Neural progenitor cell (in vitro differentiated cells): Measurements from ENCODE around the gene GRAMD4. TPM values are rescaled to one million over a fixed set of nuclear protein-coding genes. Genes with fewer than 3 reads are reported as not detected.

ENCODE experiments used
- DNase-seq: peaks from one replicate; pipeline ENCODE4 v3.0.0-alpha.2; 2016; ENCODE audit warnings: low spot score
- H2AFZ ChIP-seq: fragments of 200-600 bp; sonication (generic); replicated peaks from 2 replicates; pipeline ENCODE4 v1.6.1; 2016; ENCODE audit warnings: antibody characterized with exemption
- H3F3A ChIP-seq: fragments of 200-600 bp; sonication (generic); 2 replicates; pipeline ENCODE4 v1.6.1; 2016; ENCODE audit warnings: antibody characterized with exemption, low read depth
- H3K27ac ChIP-seq: fragments of 200-600 bp; sonication (generic); 2 replicates; pipeline ENCODE4 v1.5.1; 2016; ENCODE audit warnings: mild to moderate bottlenecking
- H3K27me3 ChIP-seq: fragments of 200-600 bp; sonication (generic); 2 replicates; pipeline ENCODE4 v1.6.1; 2016; ENCODE audit warnings: mild to moderate bottlenecking, moderate library complexity
- H3K36me3 ChIP-seq: fragments of 200-600 bp; sonication (generic); 2 replicates; pipeline ENCODE4 v1.5.1; 2016
- H3K4me1 ChIP-seq: fragments of 200-600 bp; sonication (generic); 2 replicates; pipeline ENCODE4 v1.6.1; 2016; ENCODE audit warnings: mixed run types
- H3K4me2 ChIP-seq: fragments of 200-600 bp; sonication (generic); 2 replicates; pipeline ENCODE4 v1.6.1; 2016
- H3K4me3 ChIP-seq: fragments of 200-600 bp; sonication (generic); 2 replicates; pipeline ENCODE4 v1.5.1; 2016
- H3K79me2 ChIP-seq: fragments of 200-600 bp; sonication (generic); 2 replicates; pipeline ENCODE4 v1.6.1; 2016; ENCODE audit warnings: low read depth
- H3K9ac ChIP-seq: fragments of 200-600 bp; sonication (generic); 2 replicates; pipeline ENCODE4 v1.6.1; 2016
- H3K9me3 ChIP-seq: fragments of 200-600 bp; sonication (generic); 2 replicates; pipeline ENCODE4 v1.5.1; 2016; ENCODE audit warnings: low read depth
- H4K20me1 ChIP-seq: fragments of 200-600 bp; sonication (generic); 2 replicates; pipeline ENCODE4 v1.6.1; 2016; ENCODE audit warnings: low read depth
- H3K27ac Mint-ChIP-seq: 3 replicates; pipeline ENCODE4 v1.8.0; 2021; ENCODE audit warnings: mixed read lengths
- H3K27me3 Mint-ChIP-seq: 2 replicates; pipeline ENCODE4 v1.8.0; 2022; ENCODE audit warnings: low read depth, mild to moderate bottlenecking, inconsistent platforms, moderate library complexity, mixed read lengths; ENCODE audit not compliant: insufficient read depth
- H3K36me3 Mint-ChIP-seq: 3 replicates; pipeline ENCODE4 v1.8.0; 2021; ENCODE audit warnings: mixed read lengths
- H3K4me1 Mint-ChIP-seq: 3 replicates; pipeline ENCODE4 v1.8.0; 2021; ENCODE audit warnings: mixed read lengths
- H3K4me3 Mint-ChIP-seq: 3 replicates; pipeline ENCODE4 v1.8.0; 2021; ENCODE audit warnings: mild to moderate bottlenecking, moderate library complexity, mixed read lengths
- H3K9me3 Mint-ChIP-seq: 3 replicates; pipeline ENCODE4 v1.8.0; 2020; ENCODE audit warnings: mixed read lengths
- EZH2 ChIP-seq: fragments of 200-600 bp; sonication (generic); IDR thresholded peaks from 2 replicates; pipeline ENCODE4 v1.6.1; 2017; ENCODE audit warnings: antibody characterized with exemption, mild to moderate bottlenecking, moderate library complexity
- EZH2phosphoT487 ChIP-seq: fragments of 200-600 bp; sonication (generic); IDR thresholded peaks from 2 replicates; pipeline ENCODE4 v1.6.1; 2017; ENCODE audit warnings: antibody characterized with exemption
- total RNA-seq: library from RNA; depleted of rRNA; stranded (reverse); fragments of >200 nt; gene quantifications from 2 replicates; pipeline ENCODE4 v1.2.3, GENCODE V29; 2015; ENCODE audit warnings: low replicate concordance
- TF ChIP-seq, protein P1 (sequence below): fragments of 200-600 bp; sonication (generic); IDR thresholded peaks from 2 replicates; pipeline ENCODE4 v1.5.1; 2017; ENCODE audit warnings: antibody characterized with exemption, mild to moderate bottlenecking

GRAMD4 gene
- total RNA-seq, 1 donor from 2014 or later, result 32.2 TPM

DNA sequence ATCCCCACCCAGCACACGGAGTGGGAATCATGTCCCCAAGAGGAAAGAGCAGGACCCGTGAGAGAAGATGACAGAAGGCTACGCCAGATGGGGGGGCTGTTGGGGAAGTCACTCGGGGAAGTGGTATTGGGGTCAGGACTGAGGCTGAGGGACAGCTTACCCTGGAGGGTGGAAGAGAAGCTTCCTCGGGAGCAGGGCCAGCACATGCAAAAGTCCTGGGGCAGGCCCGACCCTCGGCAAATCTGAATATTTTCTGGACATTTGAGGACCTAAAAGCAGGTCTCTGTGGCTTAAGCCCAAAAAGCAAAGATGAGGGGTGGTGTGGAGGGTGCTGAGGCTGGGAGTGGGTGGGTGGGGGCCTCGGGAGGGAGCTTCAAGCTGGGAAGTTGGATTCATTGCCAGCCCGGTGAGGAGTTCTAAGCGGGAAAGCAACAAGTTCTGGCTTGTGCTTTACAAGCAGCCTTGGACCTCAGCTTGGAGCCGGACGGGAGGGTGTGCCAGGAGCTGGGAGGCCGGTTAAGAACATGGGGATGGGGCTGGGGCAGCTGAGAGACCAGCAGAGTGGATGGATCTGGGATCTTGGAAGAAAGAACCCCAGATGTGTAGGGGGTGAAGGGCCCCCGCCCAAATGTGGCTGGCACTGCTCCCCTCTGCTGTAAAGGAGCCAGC is 34.9 kb downstream of the GRAMD4 start:
- no peaks in the 10 kb centered on the region for H3K27me3 ChIP-seq

DNA sequence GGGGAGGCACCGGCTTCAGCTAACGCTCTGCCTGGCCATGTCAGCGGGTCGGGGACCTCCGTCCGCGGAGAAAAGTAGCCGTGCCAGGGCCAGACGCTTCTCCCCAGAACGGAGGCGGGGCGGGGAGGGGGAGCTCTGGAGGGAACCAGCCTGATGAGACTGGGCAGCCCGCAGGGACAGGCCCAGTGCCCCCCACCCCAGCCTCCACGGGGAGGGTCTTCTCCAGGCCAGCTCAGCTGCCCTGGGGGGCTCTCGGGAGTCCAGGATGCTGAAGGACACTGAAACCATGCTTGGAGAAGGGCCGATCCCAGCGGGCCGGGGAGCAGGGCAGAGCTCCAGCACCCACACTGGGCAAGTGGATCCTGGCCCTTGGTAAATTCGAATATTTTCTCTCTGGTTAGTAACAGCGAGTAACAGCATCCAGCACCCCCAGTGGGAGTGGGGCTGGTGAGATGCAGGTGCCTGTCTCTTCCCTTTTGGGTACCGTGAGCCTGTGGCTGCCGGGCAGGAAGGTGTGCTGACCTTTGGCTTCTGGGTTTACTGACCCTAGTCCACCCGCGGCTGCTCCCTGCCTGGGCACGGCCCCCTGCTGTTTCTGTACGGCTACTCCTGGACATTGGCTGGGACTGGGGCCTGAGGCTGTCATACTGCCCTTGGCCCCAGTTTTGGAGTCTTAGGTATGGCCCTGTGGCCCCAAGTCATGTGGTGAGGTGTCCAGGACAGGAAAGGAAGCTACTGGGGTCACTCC is 35.8 kb downstream of the GRAMD4 start:
- TF ChIP-seq, protein P1, sequence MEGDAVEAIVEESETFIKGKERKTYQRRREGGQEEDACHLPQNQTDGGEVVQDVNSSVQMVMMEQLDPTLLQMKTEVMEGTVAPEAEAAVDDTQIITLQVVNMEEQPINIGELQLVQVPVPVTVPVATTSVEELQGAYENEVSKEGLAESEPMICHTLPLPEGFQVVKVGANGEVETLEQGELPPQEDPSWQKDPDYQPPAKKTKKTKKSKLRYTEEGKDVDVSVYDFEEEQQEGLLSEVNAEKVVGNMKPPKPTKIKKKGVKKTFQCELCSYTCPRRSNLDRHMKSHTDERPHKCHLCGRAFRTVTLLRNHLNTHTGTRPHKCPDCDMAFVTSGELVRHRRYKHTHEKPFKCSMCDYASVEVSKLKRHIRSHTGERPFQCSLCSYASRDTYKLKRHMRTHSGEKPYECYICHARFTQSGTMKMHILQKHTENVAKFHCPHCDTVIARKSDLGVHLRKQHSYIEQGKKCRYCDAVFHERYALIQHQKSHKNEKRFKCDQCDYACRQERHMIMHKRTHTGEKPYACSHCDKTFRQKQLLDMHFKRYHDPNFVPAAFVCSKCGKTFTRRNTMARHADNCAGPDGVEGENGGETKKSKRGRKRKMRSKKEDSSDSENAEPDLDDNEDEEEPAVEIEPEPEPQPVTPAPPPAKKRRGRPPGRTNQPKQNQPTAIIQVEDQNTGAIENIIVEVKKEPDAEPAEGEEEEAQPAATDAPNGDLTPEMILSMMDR, result no peak
- no peak for TF ChIP-seq EZH2phosphoT487
- no peak for TF ChIP-seq EZH2
- Histone ChIP-seq H3K9ac (no peak overlapping the region), H3K9me3 (no peaks in the 10 kb centered on the region), H3K4me2 (no peak overlapping the region), H3K27ac (no peak overlapping the region), H3K79me2 (no peaks in the 10 kb centered on the region), H3K4me1 (peaks cover 5% of the 10 kb centered on the region), H4K20me1 (peaks cover 4% of the 10 kb centered on the region), H2AFZ (no peak overlapping the region), H3F3A (no peaks in the 10 kb centered on the region), H3K4me3 (no peak overlapping the region), H3K36me3 (no peaks in the 10 kb centered on the region), H3K27me3 (no peaks in the 10 kb centered on the region)
- no peak overlapping the region for H3K27ac Mint-ChIP-seq
- H3K27me3 Mint-ChIP-seq, result peaks cover 7% of the 10 kb centered on the region
- H3K36me3 Mint-ChIP-seq, result no peaks in the 10 kb centered on the region
- H3K9me3 Mint-ChIP-seq, result no peaks in the 10 kb centered on the region
- DNase-seq, result no peak
- H3K4me3 Mint-ChIP-seq, result no peak overlapping the region
- H3K4me1 Mint-ChIP-seq, result peaks cover 25% of the 10 kb centered on the region

More for the DNA sequence above, 34.9 kb downstream of the GRAMD4 start:
- Histone ChIP-seq H3K9me3 (no peaks in the 10 kb centered on the region), H3K4me2 (no peak overlapping the region), H3K9ac (no peak overlapping the region), H3K79me2 (no peaks in the 10 kb centered on the region), H3K27ac (no peak overlapping the region), H3K4me1 (peaks cover 5% of the 10 kb centered on the region), H2AFZ (no peak overlapping the region), H3F3A (no peaks in the 10 kb centered on the region), H3K36me3 (no peaks in the 10 kb centered on the region), H3K4me3 (no peak overlapping the region), H4K20me1 (no peaks in the 10 kb centered on the region)
- DNase-seq, result no peak
- Mint-ChIP-seq H3K4me3 (no peak overlapping the region), H3K27ac (no peak overlapping the region), H3K9me3 (no peaks in the 10 kb centered on the region), H3K36me3 (no peaks in the 10 kb centered on the region), H3K4me1 (peaks cover 20% of the 10 kb centered on the region), H3K27me3 (peaks cover 7% of the 10 kb centered on the region)
- TF ChIP-seq EZH2, result no peak
- TF ChIP-seq, protein P1, result no peak
- TF ChIP-seq EZH2phosphoT487, result no peak

DNA sequence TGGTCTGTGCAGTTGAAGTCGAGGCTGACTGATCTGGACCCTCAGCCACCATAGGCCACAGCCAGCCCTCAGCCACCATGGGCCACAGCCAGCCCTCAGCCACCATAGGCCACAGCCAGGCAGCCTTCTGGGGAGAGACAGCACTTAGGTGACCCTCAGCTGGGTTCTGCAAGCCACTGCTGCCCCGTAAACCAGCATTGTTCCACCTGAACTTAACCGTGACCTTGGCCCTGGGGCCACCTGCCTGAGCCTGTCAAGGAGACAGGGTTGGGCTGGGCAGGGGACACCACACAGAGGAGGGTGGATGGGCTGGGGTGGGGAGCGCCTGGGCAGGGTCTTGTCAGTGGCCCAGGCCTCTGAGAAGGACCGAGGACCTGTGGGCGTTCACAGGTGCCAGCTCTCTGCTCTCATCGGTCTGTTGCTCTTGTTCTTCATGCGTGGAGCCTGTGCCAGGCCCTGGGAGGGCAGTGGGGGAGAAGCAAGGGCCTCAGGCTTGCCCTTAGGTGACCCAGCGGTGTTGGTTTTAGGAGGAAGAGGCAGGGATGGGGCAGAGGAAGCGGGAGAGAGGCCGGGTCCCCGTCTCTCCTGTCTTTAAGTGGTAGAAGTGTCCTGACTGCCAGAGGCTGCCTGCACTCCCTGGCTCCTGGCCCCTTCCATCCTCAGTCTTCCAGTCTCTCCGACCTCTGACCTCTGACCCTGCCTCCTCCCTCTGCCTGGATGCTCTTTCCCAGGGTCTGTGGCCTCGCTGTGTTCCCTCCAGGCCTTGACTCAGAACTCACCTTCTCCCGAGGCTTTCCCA is 36.9 kb downstream of the GRAMD4 start:
- H3K27me3 Mint-ChIP-seq, result peaks cover 7% of the 10 kb centered on the region
- TF ChIP-seq EZH2, result no peak
- TF ChIP-seq EZH2phosphoT487, result no peak
- TF ChIP-seq, protein P1, result no peak
- H3K4me2 ChIP-seq, result no peak overlapping the region

More for the DNA sequence above, 36.9 kb downstream of the GRAMD4 start:
- Histone ChIP-seq H2AFZ (no peak overlapping the region), H4K20me1 (peaks cover 4% of the 10 kb centered on the region), H3K79me2 (no peaks in the 10 kb centered on the region), H3K4me1 (peaks cover 5% of the 10 kb centered on the region), H3K36me3 (no peaks in the 10 kb centered on the region), H3K4me3 (no peak overlapping the region), H3F3A (no peaks in the 10 kb centered on the region), H3K27ac (no peak overlapping the region), H3K27me3 (no peaks in the 10 kb centered on the region), H3K9me3 (no peaks in the 10 kb centered on the region), H3K9ac (no peak overlapping the region)
- H3K36me3 Mint-ChIP-seq, result no peaks in the 10 kb centered on the region
- no peak for DNase-seq
- peaks cover 18% of the 10 kb centered on the region for H3K4me1 Mint-ChIP-seq
- H3K27ac Mint-ChIP-seq, result no peak overlapping the region
- H3K4me3 Mint-ChIP-seq, result no peak overlapping the region
- H3K9me3 Mint-ChIP-seq, result no peaks in the 10 kb centered on the region
